ENCODE results near the gene EEA1. TPM values are rescaled to one million over a fixed set of nuclear protein-coding genes. Genes with fewer than 3 reads are reported as not detected.

Gene EEA1
- total and polyA plus RNA-seq, 10 donors: 2.3 to 31.2 (median 20.8) TPM

GRCh38 chr12:92726850-92727249 is 202.2 kb downstream of the EEA1 start:
- H3K27me3 ChIP-seq (replicated peaks in 1 of 7): no peaks in the 10 kb centered on the region
- H3K36me3 ChIP-seq: peaks cover 0 to 4% (median 0%) of the 10 kb centered on the region in 6 donors
- no peak for DNase-seq
- 77 to 95% (median 82%) methylated on average over 4 of the region's 4 CpGs for WGBS, 5 donors
- intact Hi-C loops (cut with DNase I; ENCODE audit: low total_unique reads): no loop called here
- TF ChIP-seq POLR2AphosphoS5 (IDR thresholded peaks at IDR 0.05): no peak
- TF ChIP-seq POLR2A (IDR thresholded peaks at IDR 0.05): no peak
- TF ChIP-seq CTCF (IDR thresholded peaks at IDR 0.05 in 8 of 11, conservative IDR thresholded peaks at IDR 0.05 in 3 of 11): no peak
- H3K4me1 ChIP-seq: no peaks in the 10 kb centered on the region
- H3K4me3 ChIP-seq: no peak overlapping the region
- no peak overlapping the region for H3K27ac ChIP-seq
- peaks cover 0 to 18% (median 10%) of the 10 kb centered on the region in 8 donors for H3K9me3 ChIP-seq

GRCh38 chr12:92722897-92723296 is 206.2 kb downstream of the EEA1 start:
- no peak for DNase-seq
- Histone ChIP-seq H3K9me3 (peaks cover 0 to 18% (median 10%) of the 10 kb centered on the region in 8 donors), H3K27me3 (replicated peaks in 1 of 7) (no peaks in the 10 kb centered on the region), H3K4me3 (no peak overlapping the region), H3K27ac (no peak overlapping the region), H3K36me3 (peaks cover 0 to 4% (median 0%) of the 10 kb centered on the region in 6 donors), H3K4me1 (peaks cover 0 to 7% (median 0%) of the 10 kb centered on the region in 6 donors)
- 83 to 95% (median 86%) methylated on average over 3 of the region's 3 CpGs for WGBS, 5 donors
- intact Hi-C loops (cut with DNase I; ENCODE audit: low total_unique reads): no loop called here
- TF ChIP-seq POLR2AphosphoS5 (IDR thresholded peaks at IDR 0.05) (no peak), CTCF (IDR thresholded peaks at IDR 0.05 in 8 of 11, conservative IDR thresholded peaks at IDR 0.05 in 3 of 11) (no peak), POLR2A (IDR thresholded peaks at IDR 0.05) (no peak)

GRCh38 chr12:92721656-92722055 is 207.4 kb downstream of the EEA1 start:
- no peak for TF ChIP-seq POLR2A (IDR thresholded peaks at IDR 0.05)
- TF ChIP-seq CTCF (IDR thresholded peaks at IDR 0.05 in 8 of 11, conservative IDR thresholded peaks at IDR 0.05 in 3 of 11): no peak
- TF ChIP-seq POLR2AphosphoS5 (IDR thresholded peaks at IDR 0.05): no peak
- Histone ChIP-seq H3K4me3 (no peak overlapping the region), H3K36me3 (peaks cover 0 to 4% (median 0%) of the 10 kb centered on the region in 6 donors), H3K27me3 (replicated peaks in 1 of 7) (no peaks in the 10 kb centered on the region), H3K27ac (no peak overlapping the region), H3K9me3 (peaks cover 0 to 18% (median 10%) of the 10 kb centered on the region in 8 donors), H3K4me1 (peaks cover 0 to 7% (median 0%) of the 10 kb centered on the region in 6 donors)
- DNase-seq: no peak
- intact Hi-C loops (cut with DNase I; ENCODE audit: low total_unique reads): no loop called here
- WGBS, 5 donors: 72 to 95% (median 88%) methylated on average over 1 of the region's 1 CpG

- peaks cover 0 to 4% (median 0%) of the 10 kb centered on the region in 6 donors for H3K36me3 ChIP-seq
- no peak overlapping the region for H3K27ac ChIP-seq
- no peak overlapping the region for H3K4me3 ChIP-seq
- peaks cover 0 to 18% (median 10%) of the 10 kb centered on the region in 8 donors for H3K9me3 ChIP-seq
- TF ChIP-seq POLR2A (IDR thresholded peaks at IDR 0.05): no peak
- TF ChIP-seq POLR2AphosphoS5 (IDR thresholded peaks at IDR 0.05): no peak
- no peak for TF ChIP-seq CTCF (IDR thresholded peaks at IDR 0.05 in 8 of 11, conservative IDR thresholded peaks at IDR 0.05 in 3 of 11)
- WGBS, 5 donors: 74 to 91% (median 86%) methylated on average over 8 of the region's 8 CpGs
- H3K4me1 ChIP-seq: peaks cover 0 to 7% (median 0%) of the 10 kb centered on the region in 6 donors
- no peak for DNase-seq
- intact Hi-C loops (cut with DNase I; ENCODE audit: low total_unique reads): no loop called here
- H3K27me3 ChIP-seq (replicated peaks in 1 of 7): no peaks in the 10 kb centered on the region
Measured at GRCh38 chr12:92721130-92721529, 208.0 kb downstream of the EEA1 start.

Small RNA genes within 50 kb of the gene (small RNA-seq; reads per million reads assigned to genes)
- 0 reads per million in 4 donors for gene RNU6-1329P

Other genes with a start within 250 kb of the EEA1 start
- 1 to 10 TPM; 1.1 to 8.8 (median 3.2) TPM for gene PLEKHG7, start 226.3 kb downstream of the EEA1 start, total RNA-seq
- gene PLEKHG7, start 226.3 kb downstream of the EEA1 start, polyA plus RNA-seq: 1 to 10 TPM in 2 of 3 donors, under 1 TPM in 1; 0.62 to 1.7 (median 1.3) TPM